Liver (tissue), 9 donors: Measurements from ENCODE around the gene B3GALT2. TPM values are rescaled to one million over a fixed set of nuclear protein-coding genes. Genes with fewer than 3 reads are reported as not detected.

Source experiments
- DNase-seq: peaks from one replicate; pipeline ENCODE4 v3.0.0-alpha.2; 2017; ENCODE audit warnings: low spot score
- H3K27ac ChIP-seq, 2 donors: one replicate each; pipeline ENCODE4 v1.7.0; 2013; ENCODE audit warnings: inconsistent platforms in 2 of 2, low read length in 2 of 2, control low read depth in 1 of 2, low read depth in 1 of 2, mild to moderate bottlenecking in 1 of 2
- H3K27me3 ChIP-seq, 4 donors: one replicate each; pipeline versions ENCODE4 v1.6.1 to v1.7.0; 2013; ENCODE audit warnings: low read length in 3 of 4, inconsistent platforms in 1 of 4, mild to moderate bottlenecking in 1 of 4, moderate library complexity in 1 of 4; ENCODE audit not compliant: control insufficient read depth in 4 of 4, insufficient read depth in 4 of 4
- H3K36me3 ChIP-seq, 4 donors: one replicate each; pipeline versions ENCODE4 v1.6.1 to v1.7.0; 2013; ENCODE audit warnings: low read length in 3 of 4, mild to moderate bottlenecking in 3 of 4, low read depth in 1 of 4, moderate library complexity in 1 of 4; ENCODE audit not compliant: control insufficient read depth in 4 of 4, insufficient read depth in 3 of 4
- H3K4me1 ChIP-seq, 4 donors: one replicate each; pipeline versions ENCODE4 v1.6.1 to v1.7.0; 2013; ENCODE audit warnings: low read length in 3 of 4, mild to moderate bottlenecking in 3 of 4, moderate library complexity in 1 of 4; ENCODE audit not compliant: control insufficient read depth in 4 of 4, insufficient read depth in 4 of 4
- H3K4me3 ChIP-seq, 3 donors: one replicate each; pipeline versions ENCODE4 v1.6.1 to v1.7.0; 2013; ENCODE audit warnings: low read length in 3 of 3, control low read depth in 1 of 3, low read depth in 1 of 3, mild to moderate bottlenecking in 1 of 3
- H3K9ac ChIP-seq, 2 donors: one replicate each; pipeline ENCODE4 v1.7.0; 2013; ENCODE audit warnings: low read length in 2 of 2, mild to moderate bottlenecking in 2 of 2, moderate library complexity in 2 of 2, control low read depth in 1 of 2, low read depth in 1 of 2
- H3K9me3 ChIP-seq, 4 donors: one replicate each; pipeline versions ENCODE4 v1.6.1 to v1.7.0; 2013; ENCODE audit warnings: low read length in 3 of 4; ENCODE audit not compliant: control insufficient read depth in 4 of 4
- ATF3 ChIP-seq: IDR thresholded peaks from 2 replicates; pipeline ENCODE4 v1.6.1; 2016; ENCODE audit warnings: antibody characterized with exemption
- EGR1 ChIP-seq, 2 donors: IDR thresholded peaks; 2 replicates each; pipeline ENCODE4 v1.6.1; 2016 to 2018; ENCODE audit warnings: antibody characterized with exemption in 2 of 2, low read depth in 2 of 2
- FOXA1 ChIP-seq: IDR thresholded peaks from 2 replicates; pipeline ENCODE4 v1.6.1; 2016; ENCODE audit warnings: antibody characterized with exemption
- GABPA ChIP-seq, 2 donors: IDR thresholded peaks in 1 of 2; conservative IDR thresholded peaks in 1 of 2; 2 replicates each; pipeline ENCODE4 v1.6.1; 2016; ENCODE audit warnings: antibody characterized with exemption in 2 of 2, mild to moderate bottlenecking in 1 of 2, moderate library complexity in 1 of 2
- HNF4A ChIP-seq, 2 donors: conservative IDR thresholded peaks; 2 replicates each; pipeline ENCODE4 v1.6.1; 2016; ENCODE audit warnings: antibody characterized with exemption in 2 of 2, mild to moderate bottlenecking in 2 of 2
- HNF4G ChIP-seq: IDR thresholded peaks from 2 replicates; pipeline ENCODE4 v1.6.1; 2016; ENCODE audit warnings: antibody characterized with exemption
- JUND ChIP-seq, 2 donors: IDR thresholded peaks; 2 replicates each; pipeline ENCODE4 v1.6.1; 2016; ENCODE audit warnings: antibody characterized with exemption in 2 of 2
- MAX ChIP-seq: IDR thresholded peaks from 2 replicates; pipeline ENCODE4 v1.6.1; 2016; ENCODE audit warnings: antibody characterized with exemption
- RAD21 ChIP-seq, 2 donors: IDR thresholded peaks; 2 replicates each; pipeline ENCODE4 v1.6.1; 2016; ENCODE audit warnings: antibody characterized with exemption in 2 of 2, mild to moderate bottlenecking in 2 of 2
- REST ChIP-seq: IDR thresholded peaks from 2 replicates; pipeline ENCODE4 v1.6.1; 2016; ENCODE audit warnings: antibody characterized with exemption, mild to moderate bottlenecking
- RXRA ChIP-seq, 2 donors: IDR thresholded peaks; 2 replicates each; pipeline ENCODE4 v1.6.1; 2017 to 2018; ENCODE audit warnings: antibody characterized with exemption in 2 of 2, mild to moderate bottlenecking in 1 of 2
- SP1 ChIP-seq: IDR thresholded peaks from 2 replicates; pipeline ENCODE4 v1.6.1; 2018; ENCODE audit warnings: antibody characterized with exemption, mild to moderate bottlenecking
- TAF1 ChIP-seq: conservative IDR thresholded peaks from 2 replicates; pipeline ENCODE4 v1.6.1; 2016; ENCODE audit warnings: antibody characterized with exemption, mild to moderate bottlenecking
- YY1 ChIP-seq: IDR thresholded peaks from 2 replicates; pipeline ENCODE4 v1.6.1; 2016; ENCODE audit warnings: antibody characterized with exemption, mild to moderate bottlenecking
- ZBTB33 ChIP-seq: IDR thresholded peaks from 2 replicates; pipeline ENCODE4 v1.6.1; 2016; ENCODE audit warnings: antibody characterized with exemption
- WGBS: extraction: QIAGEN DNeasy Blood & Tissue Kit; methylation state at CpG from one replicate; pipeline ENCODE4 v1.1.7; 2013; 5-methylcytosine and 5-hydroxymethylcytosine counted together
- polyA plus RNA-seq, 2 donors: library from polyadenylated mRNA; stranded (reverse) in 1 of 2; unstranded in 1 of 2; fragments of 200-250 nt in 1 of 2; fragments of >200 nt in 1 of 2; fragmentation: Nextera tagmentation in 1 of 2; extraction: Ambion mirVana in 1 of 2; gene quantifications; one replicate each; pipeline versions ENCODE4 v1.2.1 to v1.2.3, GENCODE V29; 2013 to 2015
- total RNA-seq, 2 donors: library from RNA; depleted of rRNA; stranded (reverse); fragments of >200 nt; gene quantifications; one replicate each; pipeline ENCODE4 v1.2.3, GENCODE V29; 2014
- donor health status: healthy.
- donor health status: healthy.
- donor health status: healthy.
- donor health status: healthy.
- donor health status: healthy.

The B3GALT2 gene
- total and polyA plus RNA-seq, 4 donors = 0.10 to 1.9 (median 0.35) TPM

- no peak for TF ChIP-seq REST
- no peak for TF ChIP-seq RXRA (IDR thresholded peaks at IDR 0.05)
- no peak for TF ChIP-seq ATF3
- no peak for TF ChIP-seq FOXA1
Observed at GRCh38 chr1:193212637-193213036, 26.2 kb upstream of the B3GALT2 start (continued).

- WGBS = 86% methylated on average over 1 of the region's 1 CpG
Observed at GRCh38 chr1:193211539-193211938, 25.1 kb upstream of the B3GALT2 start.

GRCh38 chr1:193210996-193211395, 24.6 kb upstream of the B3GALT2 start:
- TF ChIP-seq REST = no peak
- no peak for TF ChIP-seq MAX
- no peak for TF ChIP-seq TAF1
- no peak for TF ChIP-seq HNF4G
- no peak for TF ChIP-seq GABPA (IDR thresholded peaks at IDR 0.05 in 1 of 2, conservative IDR thresholded peaks at IDR 0.05 in 1 of 2)
- TF ChIP-seq ATF3 = no peak
- TF ChIP-seq HNF4A (conservative IDR thresholded peaks at IDR 0.05) = no peak
- no peak for TF ChIP-seq EGR1 (IDR thresholded peaks at IDR 0.05; ENCODE audit: low read depth in 2 of 2)
- no peak overlapping the region for H3K9ac ChIP-seq
- H3K4me1 ChIP-seq = no peaks in the 10 kb centered on the region
- H3K27ac ChIP-seq = no peak overlapping the region
- no peaks in the 10 kb centered on the region for H3K27me3 ChIP-seq
- 98% methylated on average over 7 of the region's 7 CpGs for WGBS
- DNase-seq = no peak
- no peak overlapping the region for H3K4me3 ChIP-seq
- H3K9me3 ChIP-seq = no peaks in the 10 kb centered on the region
- H3K36me3 ChIP-seq = peaks cover 2 to 9% (median 3%) of the 10 kb centered on the region in 4 donors

More at GRCh38 chr1:193211539-193211938, 25.1 kb upstream of the B3GALT2 start:
- no peak for DNase-seq
- TF ChIP-seq TAF1 (no peak), EGR1 (IDR thresholded peaks at IDR 0.05; ENCODE audit: low read depth in 2 of 2) (no peak), RXRA (IDR thresholded peaks at IDR 0.05) (no peak), ATF3 (no peak), RAD21 (IDR thresholded peaks at IDR 0.05) (no peak), ZBTB33 (no peak), YY1 (no peak), JUND (IDR thresholded peaks at IDR 0.05) (no peak), SP1 (no peak), HNF4A (conservative IDR thresholded peaks at IDR 0.05) (no peak), GABPA (IDR thresholded peaks at IDR 0.05 in 1 of 2, conservative IDR thresholded peaks at IDR 0.05 in 1 of 2) (no peak), HNF4G (no peak)
- Histone ChIP-seq H3K27me3 (no peaks in the 10 kb centered on the region), H3K9ac (no peak overlapping the region), H3K27ac (no peak overlapping the region), H3K4me3 (no peak overlapping the region), H3K9me3 (no peaks in the 10 kb centered on the region), H3K36me3 (peaks cover 2 to 9% (median 5%) of the 10 kb centered on the region in 4 donors), H3K4me1 (no peaks in the 10 kb centered on the region)
